GM10847 (cell line): ENCODE measurements around the gene ANO10.

Experiments
- POLR2A ChIP-seq: IDR thresholded peaks from 2 replicates; pipeline ENCODE4 v1.6.1; 2011; ENCODE audit not compliant: insufficient read length; ENCODE audit errors: extremely low read depth

Gene ANO10

DNA sequence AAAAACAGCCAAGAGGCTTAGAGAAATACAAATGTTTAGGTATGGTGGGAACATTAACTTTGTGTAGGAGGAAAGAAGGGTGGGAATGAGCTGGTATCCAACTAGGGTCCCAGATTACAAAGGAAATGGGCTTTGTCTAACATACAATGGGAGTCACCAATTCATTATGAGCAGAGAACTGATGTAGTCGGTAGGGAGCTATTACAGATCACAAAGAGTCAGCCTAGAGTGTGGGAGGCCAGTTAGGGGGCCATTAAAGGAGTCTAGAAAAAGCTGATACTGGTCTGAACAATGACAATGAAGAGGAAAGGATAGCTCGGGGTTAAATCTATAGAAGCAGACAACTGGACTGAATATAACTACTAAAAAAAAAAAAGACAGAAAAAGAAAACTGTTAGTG lies 15.5 kb downstream of the ANO10 start:
- no peak for TF ChIP-seq POLR2A

DNA sequence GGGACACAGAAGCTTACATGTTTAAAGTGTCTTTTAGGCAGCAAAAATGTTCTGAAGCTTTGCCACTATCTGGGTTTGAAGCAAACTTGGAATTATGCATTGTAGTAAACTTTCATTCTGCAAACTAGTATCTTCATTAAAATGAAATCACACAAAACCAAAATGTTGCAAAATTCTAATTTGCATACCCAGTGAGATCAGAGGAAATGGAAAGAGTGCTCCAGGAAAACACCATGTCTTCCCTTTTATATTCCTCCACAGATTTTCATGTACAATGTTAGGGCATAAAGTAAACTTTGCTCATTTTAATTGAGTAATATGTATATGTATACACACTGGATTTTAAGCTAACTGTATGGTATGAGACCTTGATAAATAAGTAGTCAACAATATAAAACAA lies 23.9 kb downstream of the ANO10 start:
- no peak for TF ChIP-seq POLR2A

DNA sequence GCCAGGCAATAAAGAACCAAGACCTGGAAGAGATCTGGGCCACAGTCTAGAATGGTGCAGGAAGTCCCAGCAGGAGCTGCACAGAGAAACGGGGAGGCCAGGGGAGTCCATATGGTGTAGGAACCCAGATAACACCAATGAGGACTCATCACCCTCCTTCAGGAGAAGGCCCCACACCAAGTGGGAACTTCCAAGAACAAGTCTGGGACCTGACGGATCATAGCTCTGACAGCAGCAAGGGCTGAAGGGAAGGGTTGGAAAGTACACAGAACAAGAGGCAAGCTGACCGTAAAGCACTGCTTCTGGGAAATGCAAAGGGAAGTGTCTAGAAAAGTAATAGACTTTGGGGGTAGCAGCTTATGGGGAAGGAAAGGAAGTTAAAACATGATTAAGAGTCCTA lies 34.5 kb downstream of the ANO10 start:
- TF ChIP-seq POLR2A, result no peak

DNA sequence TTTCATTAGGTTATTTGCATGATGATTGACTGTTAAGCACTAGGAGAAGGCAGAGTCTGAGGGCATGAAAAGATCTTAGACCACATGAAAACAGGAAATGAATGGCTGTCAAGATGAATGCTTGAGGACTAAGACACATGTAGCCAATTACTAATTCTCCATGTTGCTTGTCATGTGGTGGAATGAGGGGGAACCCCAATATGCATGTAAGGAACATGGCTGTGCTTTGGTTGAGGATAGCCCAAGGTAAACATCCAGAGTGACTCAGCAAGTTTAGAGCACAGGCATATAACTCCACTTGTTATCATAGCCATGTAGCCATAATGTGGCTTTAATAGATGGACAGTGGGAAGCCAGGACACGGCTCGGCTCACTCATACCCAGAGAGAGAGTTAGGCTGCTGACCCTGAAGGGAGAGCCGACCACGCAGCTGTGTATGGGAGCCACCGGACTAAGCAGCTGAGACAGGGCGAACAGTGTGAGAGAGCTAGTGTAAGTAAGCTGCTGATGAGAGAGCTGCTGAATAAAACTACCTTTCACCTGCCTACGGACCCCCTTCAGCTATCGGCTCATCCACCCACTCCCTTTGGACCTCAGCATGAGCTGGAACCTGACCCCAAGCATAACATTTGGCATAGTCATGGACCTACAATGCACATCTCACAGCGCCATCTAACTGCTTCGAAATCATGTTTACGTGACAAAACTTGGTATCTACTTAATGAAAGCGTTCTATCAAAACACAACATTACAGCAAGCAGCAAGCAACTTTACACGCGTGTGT lies 37.6 kb downstream of the ANO10 start:
- TF ChIP-seq POLR2A, result no peak

DNA sequence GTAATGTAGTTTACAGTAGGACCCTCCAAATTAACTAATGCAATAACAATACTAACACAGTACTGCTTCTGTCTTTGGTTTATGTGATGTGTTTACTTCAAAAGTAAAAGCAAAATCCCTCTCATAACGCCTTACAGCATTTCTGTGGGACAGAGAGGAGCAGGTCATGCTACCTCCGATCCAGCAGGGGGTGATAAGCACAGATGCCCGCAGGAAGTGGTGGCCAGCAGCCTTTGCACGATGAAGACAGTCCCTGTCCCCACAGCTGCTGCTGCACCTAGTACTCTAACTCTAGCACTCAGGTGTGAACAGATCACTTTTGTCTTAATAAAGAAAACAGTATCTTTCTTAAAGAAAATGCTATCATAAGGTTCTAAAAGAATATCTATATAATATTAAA lies 38.3 kb downstream of the ANO10 start:
- TF ChIP-seq POLR2A, result no peak

DNA sequence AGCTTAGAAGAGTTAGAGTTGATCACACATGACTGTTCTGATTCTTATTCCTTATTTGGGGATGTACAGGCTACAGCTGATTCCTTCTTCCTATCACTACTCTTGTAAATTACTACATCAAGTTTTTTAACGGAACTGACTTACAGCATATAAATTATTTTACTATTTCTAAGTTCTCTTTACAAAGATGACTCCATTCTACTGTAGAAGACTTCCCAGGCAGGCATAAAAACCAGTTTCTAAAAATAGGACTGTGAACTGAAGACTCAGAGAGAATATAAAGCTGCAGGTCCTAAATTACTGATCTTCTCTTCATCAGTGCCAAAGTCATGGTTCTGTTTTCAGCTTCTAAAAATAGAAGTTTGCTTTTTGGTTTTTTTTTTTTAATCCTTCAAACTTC lies 38.9 kb downstream of the ANO10 start:
- TF ChIP-seq POLR2A, result no peak

DNA sequence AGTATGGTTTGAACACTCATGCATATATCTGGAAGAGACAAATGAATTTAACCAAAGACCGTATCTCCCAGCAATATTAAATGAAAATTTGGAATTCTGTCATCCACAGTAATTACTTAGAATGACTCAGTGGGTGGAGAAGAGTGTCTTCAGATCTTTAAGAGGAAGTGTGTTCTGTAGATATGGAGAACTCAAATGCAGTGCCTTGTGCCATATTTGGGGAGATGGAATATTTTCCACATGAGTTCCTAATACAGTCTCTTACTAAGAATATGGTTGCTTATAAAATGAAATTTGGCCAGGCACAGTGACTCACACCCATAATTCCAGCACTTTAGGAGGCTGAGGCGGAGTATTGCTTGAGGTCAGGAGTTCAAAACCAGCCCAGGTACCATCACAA lies 40.5 kb downstream of the ANO10 start:
- TF ChIP-seq POLR2A, result no peak

DNA sequence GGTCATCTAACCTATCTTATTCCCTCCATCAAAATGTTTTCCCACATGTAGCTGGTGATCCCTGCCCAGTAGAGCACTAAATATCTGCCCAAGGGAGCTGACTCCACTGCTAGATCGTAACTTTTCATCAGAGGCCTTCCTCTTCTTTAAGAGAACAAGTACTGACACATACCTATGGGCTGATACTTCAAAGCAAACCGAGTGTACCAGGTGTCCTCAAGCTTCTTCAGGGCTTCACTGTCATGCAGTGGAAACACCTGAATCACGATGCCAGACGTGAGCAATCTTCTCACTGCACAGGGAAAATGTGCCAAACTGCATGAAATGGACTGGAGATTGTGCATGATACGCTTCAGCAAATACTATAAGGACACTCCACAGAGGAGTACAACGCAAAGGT lies 41.6 kb downstream of the ANO10 start:
- TF ChIP-seq POLR2A, result no peak

DNA sequence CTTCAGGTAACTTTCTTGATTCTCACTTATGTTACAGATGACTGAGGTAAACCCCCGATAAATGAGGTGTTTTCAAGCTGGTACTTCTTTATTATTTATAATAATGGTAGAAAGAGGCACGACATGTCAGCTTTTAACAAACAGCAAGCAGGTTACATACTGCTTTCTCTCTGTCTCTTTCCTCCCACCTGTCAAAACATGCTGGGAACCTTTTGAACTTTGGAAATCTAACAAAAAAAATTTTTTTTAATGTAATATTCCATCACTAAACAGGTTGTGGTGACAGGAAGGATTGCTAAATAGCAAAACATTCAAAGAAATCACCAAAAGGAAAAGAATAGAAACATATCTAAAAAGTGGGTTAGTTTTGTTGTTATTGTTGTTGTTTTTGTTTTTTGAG lies 48.2 kb downstream of the ANO10 start:
- no peak for TF ChIP-seq POLR2A

DNA sequence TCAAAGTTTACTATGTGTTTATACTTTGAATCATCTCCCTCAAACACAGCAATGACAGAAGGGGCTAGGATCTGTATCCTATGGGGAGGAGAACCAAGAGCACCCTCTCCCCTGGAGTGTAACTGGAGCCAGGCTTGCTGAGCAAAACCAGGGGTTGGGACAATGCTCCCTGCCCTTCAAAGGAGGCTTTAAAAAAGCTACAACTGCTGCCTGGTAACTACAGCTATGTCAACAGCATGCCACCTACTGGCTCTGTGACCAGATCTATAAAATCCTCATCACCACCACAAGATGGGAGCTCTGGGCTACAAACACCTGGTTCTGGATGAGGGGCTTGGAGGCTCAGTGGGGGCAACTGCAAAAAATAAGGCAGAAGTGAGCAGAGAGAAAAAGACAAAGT lies 61.9 kb downstream of the ANO10 start:
- TF ChIP-seq POLR2A, result no peak

DNA sequence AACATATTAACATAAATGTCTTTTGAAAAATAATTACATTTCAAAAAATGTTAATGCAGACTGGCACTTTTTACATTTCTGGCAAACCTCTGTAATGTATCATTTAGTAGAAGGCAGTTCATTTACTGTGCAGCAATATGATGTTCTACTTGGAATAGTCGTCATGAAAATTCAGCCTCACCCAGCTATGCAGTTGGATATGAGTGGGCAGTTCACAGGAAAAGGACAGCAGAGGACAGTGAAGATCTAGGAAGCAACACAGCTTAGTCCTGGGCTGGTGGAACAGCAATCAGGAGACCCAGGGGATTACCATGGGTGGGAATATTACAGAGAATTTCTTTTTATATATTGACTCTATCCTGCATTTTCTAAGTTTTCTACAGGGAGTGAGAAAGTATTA lies 63.6 kb downstream of the ANO10 start:
- no peak for TF ChIP-seq POLR2A

DNA sequence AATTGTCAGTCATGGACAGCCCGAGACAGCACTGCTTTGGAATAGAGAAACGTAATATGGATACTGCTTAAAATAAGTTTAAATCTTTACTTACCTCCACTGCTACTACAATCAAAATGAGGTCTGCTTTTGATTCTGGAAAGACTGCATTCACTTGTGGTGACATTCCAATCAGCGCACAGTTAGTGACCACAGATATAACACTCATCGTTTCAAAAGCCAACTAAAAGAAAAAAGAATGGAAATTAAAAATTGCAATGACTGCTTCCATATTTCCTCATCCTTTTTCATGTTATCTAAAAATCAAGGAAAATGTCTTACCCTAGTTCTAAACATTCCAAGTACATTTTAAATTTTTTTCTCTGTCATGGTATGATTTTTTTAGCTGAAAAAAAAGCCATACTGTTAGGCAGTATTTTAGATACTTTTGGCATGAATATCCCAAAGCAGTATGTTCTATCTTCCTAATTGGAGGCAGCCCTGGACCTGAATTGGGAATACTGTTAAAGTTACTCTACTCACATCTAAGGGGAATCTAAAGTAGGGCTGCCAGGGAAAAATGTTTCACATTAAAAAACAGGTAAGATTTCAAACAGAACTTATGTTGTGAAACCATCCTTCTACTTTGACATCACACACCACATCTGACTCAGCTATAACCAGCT lies 72.1 kb downstream of the ANO10 start:
- TF ChIP-seq POLR2A, result no peak

DNA sequence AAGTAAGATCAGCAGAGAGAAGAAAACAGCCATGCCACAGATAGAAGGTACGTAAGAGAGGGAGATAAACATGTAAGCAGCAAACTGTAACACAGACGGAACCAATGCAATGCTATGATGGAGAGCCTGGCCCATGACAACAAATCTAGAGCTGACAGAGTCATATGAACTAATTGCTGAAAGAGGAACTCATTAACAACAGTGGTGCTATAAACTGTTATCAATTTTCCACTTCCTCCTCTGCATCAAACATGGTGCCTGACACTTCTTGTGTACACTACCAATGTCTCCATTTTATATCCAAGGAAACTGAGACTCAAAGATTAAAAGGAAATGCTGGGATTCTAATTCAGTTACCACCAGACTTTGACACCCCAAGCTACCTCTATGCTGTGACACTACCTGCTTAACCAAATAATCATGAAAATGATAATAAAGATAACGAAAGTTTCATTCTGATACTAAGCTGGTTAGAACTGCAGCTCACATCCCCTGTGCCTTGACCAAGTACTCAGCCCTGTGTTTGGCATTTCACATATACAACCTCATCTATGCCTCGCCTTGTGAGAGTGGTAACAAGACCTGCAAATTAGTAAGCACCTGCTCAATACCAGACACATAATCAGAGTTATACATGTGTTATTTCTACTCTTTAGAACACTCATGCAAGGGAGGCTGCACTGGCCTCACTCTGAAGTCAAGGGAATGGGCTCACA lies 79.3 kb downstream of the ANO10 start:
- no peak for TF ChIP-seq POLR2A

DNA sequence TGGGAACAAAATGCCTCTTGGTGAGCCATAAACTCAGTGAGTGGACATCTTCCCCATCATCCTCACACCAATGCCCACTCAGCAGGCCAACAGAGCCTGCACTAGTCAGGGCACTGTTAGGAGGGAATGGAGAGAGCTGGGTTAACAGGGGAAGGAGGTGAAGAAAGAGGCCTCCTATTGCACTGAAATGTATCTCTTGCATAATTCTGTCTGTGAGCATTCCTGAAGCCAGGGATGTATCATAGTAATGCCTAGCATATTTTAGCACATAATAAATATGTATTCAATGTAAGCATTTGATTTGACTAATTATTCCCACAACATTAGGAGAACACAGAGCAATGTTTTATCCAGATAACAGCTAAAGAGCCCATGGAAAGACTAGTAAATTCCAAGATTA lies 81.2 kb downstream of the ANO10 start:
- TF ChIP-seq POLR2A, result no peak

DNA sequence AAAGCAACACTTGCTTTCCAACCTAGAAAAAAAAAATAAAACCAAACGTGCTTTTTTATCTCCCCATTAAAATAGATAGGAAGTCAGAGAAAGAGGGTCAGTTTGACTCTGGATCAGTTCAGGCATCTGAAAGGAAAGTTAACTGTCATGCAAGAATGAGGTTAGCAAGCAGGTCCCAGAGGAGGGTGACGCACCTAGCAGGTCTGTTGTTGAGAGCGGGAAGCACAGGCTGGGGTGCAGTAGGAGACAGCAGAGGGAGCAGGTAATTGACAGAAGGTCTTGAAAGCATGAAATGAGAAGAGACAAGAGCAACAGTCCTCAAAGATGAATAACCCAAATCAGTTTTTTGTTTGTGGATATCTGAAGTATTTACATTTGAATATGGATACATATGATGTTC lies 82.5 kb downstream of the ANO10 start:
- no peak for TF ChIP-seq POLR2A

DNA sequence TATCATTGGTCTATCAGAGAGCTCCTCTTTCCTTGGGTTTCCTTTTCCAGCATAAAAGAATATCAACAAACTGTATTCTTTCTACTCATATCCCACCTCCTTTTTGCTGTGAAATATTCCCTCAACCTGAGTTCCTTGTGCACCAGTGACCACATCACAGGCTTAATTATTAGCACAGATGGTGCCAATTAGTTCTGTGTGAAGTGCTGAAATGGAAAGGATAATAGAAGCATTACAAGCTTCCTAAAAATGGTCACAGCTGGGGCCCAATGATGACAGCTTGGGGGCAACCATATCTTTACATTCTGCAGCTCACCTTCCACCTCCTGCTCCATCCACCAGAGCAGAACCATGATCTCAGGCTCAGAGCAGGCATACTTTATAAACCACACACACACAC lies 84.6 kb downstream of the ANO10 start:
- no peak for TF ChIP-seq POLR2A

DNA sequence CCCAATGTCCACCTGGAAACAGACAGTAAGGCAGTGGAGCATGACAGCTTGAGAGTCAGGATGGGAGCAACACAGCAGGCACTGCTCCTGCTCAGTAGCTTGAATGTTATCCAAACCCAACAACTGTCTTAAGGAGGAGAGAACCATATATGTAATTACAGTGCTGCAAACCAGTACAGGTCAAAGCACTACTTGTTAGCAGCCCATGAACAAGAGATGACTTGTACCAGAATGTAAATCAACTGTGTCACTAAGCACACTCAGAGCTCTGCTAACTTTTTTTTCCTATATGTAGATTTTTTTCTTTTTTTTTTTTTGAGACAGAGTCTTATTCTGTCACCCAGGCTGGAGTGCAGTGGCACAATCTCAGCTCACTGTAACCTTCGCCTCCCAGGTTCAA lies 87.1 kb downstream of the ANO10 start:
- TF ChIP-seq POLR2A, result no peak

DNA sequence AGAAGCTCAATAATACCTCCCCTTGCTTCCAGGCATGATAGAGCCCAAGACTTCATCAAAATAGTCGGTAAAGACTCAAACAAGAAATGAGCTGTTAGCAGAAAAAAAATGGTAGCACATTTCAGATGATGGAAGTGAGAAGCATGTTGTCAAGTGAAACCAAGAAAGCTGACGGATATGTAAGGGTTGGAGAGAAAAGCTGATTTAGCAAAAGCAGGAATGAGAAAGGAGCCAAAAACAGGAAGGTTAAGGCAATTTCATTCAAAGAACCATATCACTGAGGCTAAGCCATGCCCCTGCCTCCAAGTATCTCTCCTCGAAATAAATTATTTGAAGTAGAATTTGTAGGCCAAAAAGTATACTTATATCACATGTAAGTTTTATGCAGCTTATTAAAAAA lies 88.8 kb downstream of the ANO10 start:
- no peak for TF ChIP-seq POLR2A
